Measurements from ENCODE around the gene POU2AF1. TPM values are rescaled to one million over a fixed set of nuclear protein-coding genes. Genes with fewer than 3 reads are reported as not detected.

The POU2AF1 gene
- total and polyA plus RNA-seq, 2 of the 8 experiments (the other 6 are each of a cell fraction or from before 2014, with no cell fraction given): not detected

- CTCF ChIA-PET (ENCODE audit: partially characterized antibody): interaction anchor here (0.7 kb wide), 1 partner anchor 1177 kb away, joined by 4 read pairs; no protein-coding TSS in a partner anchor
- Histone ChIP-seq H3K23ac (ENCODE audit: insufficient read length) (no peak overlapping the region), H3K4me3 (ENCODE audit: extremely low read depth in 1 of 4, insufficient read depth in 2 of 4, low read depth in 3 of 4, low read length in 4 of 4) (no peak overlapping the region), H4K20me1 (replicated peaks in 1 of 2; ENCODE audit: control insufficient read depth in 1 of 2, insufficient read depth in 2 of 2, low read length in 2 of 2) (no peaks in the 10 kb centered on the region), H3K18ac (ENCODE audit: extremely low read depth, low read length) (no peak overlapping the region), H3K36me3 (ENCODE audit: control insufficient read depth in 2 of 4, insufficient read depth in 4 of 4, low read length in 3 of 4) (no peaks in the 10 kb centered on the region), H3K56ac (replicated peaks; ENCODE audit: insufficient read length, low read depth, low read length) (no peak overlapping the region), H4K91ac (replicated peaks; ENCODE audit: insufficient read length, low read length) (no peak overlapping the region), H3K14ac (ENCODE audit: insufficient read length) (no peak overlapping the region), H3K4me2 (ENCODE audit: insufficient read depth in 1 of 2, low read depth in 2 of 2, low read length in 2 of 2) (no peak overlapping the region), H2AK5ac (ENCODE audit: low read depth, low read length) (no peak overlapping the region), H4K5ac (ENCODE audit: insufficient read length, low read depth, low read length) (no peak overlapping the region), H2BK20ac (ENCODE audit: low read length) (no peak overlapping the region), H2BK5ac (ENCODE audit: low read depth, low read length) (no peak overlapping the region), H3K27ac (ENCODE audit: low read depth, low read length) (no peak overlapping the region), H2BK12ac (ENCODE audit: low read depth, low read length) (no peak overlapping the region), H2BK120ac (replicated peaks; ENCODE audit: low read depth, low read length) (no peak overlapping the region), H2AFZ (ENCODE audit: low read length) (no peak overlapping the region), H4K8ac (ENCODE audit: extremely low read depth, insufficient read depth, low read length) (no peak overlapping the region), H3K27me3 (replicated peaks in 1 of 4; ENCODE audit: control insufficient read depth in 3 of 4, extremely low read depth in 1 of 4, insufficient read depth in 3 of 4, low read length in 3 of 4) (peaks cover 0 to 4% (median 1%) of the 10 kb centered on the region in 4 experiments; a peak in 4 of 7 replicates), H3K4ac (replicated peaks; ENCODE audit: insufficient read length, low read depth, low read length) (no peak overlapping the region), H2BK15ac (ENCODE audit: low read length) (no peak overlapping the region), H3K9ac (replicated peaks in 1 of 4; ENCODE audit: extremely low read depth in 1 of 4, low read depth in 3 of 4, low read length in 3 of 4) (no peak overlapping the region), H3K4me1 (replicated peaks in 1 of 4; ENCODE audit: control insufficient read depth in 3 of 4, insufficient read depth in 4 of 4, low read length in 3 of 4) (peaks cover 0 to 4% (median 0%) of the 10 kb centered on the region in 4 experiments; a peak in 2 of 7 replicates), H3K23me2 (ENCODE audit: low read depth, low read length) (no peaks in the 10 kb centered on the region), H3K79me2 (ENCODE audit: control insufficient read depth in 1 of 2, insufficient read depth in 2 of 2, low read length in 2 of 2) (no peaks in the 10 kb centered on the region), H3K9me3 (ENCODE audit: insufficient read depth in 2 of 2, low read depth in 1 of 2, low read length in 1 of 2) (no peaks in the 10 kb centered on the region), H3K79me1 (ENCODE audit: low read depth, low read length) (no peaks in the 10 kb centered on the region)
- FAIRE-seq (no peak), DNase-seq (ENCODE audit: low read depth in 1 of 2, low spot score in 2 of 2) (no peak)
- TF ChIP-seq E2F6 (IDR thresholded peaks at IDR 0.05): no peak
- no peak for TF ChIP-seq RAD21 (IDR thresholded peaks at IDR 0.05 in 1 of 2, conservative IDR thresholded peaks at IDR 0.05 in 1 of 2; ENCODE audit: low read depth in 2 of 2, low read length in 2 of 2)
- no peak for TF ChIP-seq SP2 (IDR thresholded peaks at IDR 0.05; ENCODE audit: low read length)
- no peak for TF ChIP-seq TBP (IDR thresholded peaks at IDR 0.05; ENCODE audit: low read depth, low read length)
- TF ChIP-seq KDM4A (IDR thresholded peaks at IDR 0.05; ENCODE audit: low read depth, low read length, severe bottlenecking): no peak
- TF ChIP-seq CBX8 (IDR thresholded peaks at IDR 0.05; ENCODE audit: borderline replicate concordance, low read depth, low read length): no peak
- no peak for TF ChIP-seq SP1 (IDR thresholded peaks at IDR 0.05; ENCODE audit: low read depth, low read length)
- no peak for TF ChIP-seq CHD2 (IDR thresholded peaks at IDR 0.05; ENCODE audit: low read length)
- no peak for TF ChIP-seq MAFK (IDR thresholded peaks at IDR 0.05; ENCODE audit: low read depth, low read length)
- no peak for TF ChIP-seq POLR2AphosphoS5 (IDR thresholded peaks at IDR 0.05; ENCODE audit: low read depth, low read length)
- POLR2A ChIA-PET (ENCODE audit: partially characterized antibody): no interaction called here
- 89% methylated on average over 5 of the region's 5 CpGs; no CpG with 5 or more reads in 1 of the 2 experiments for WGBS, 2 experiments (ENCODE audit: extremely low coverage in 1 of 2, insufficient coverage in 1 of 2, insufficient read length in 1 of 2, insufficient replicate concordance in 2 of 2, low coverage in 1 of 2, low lambda C conversion rate in 2 of 2, missing lambda C conversion rate in 1 of 2)
Measured at GRCh38 chr11:111305162-111305802, 73.8 kb downstream of the POU2AF1 start.

Data from H1 (cell line).